DND-41 (cell line): ENCODE data around the gene IFI6.

Experiments used
- ATAC-seq: fragments of 200-7000 bp; cut with Tn5 transposase; 3 replicates; pipeline ENCODE4 v1.9.1; 2021; ENCODE audit warnings: low read depth; ENCODE audit not compliant: insufficient read depth
- DNase-seq: peaks from one replicate; pipeline ENCODE4 v3.0.0-alpha.2; 2020
- H2AFZ ChIP-seq: 2 replicates; pipeline ENCODE4 v1.6.0; 2012; ENCODE audit warnings: low read depth, low read length
- H3K27ac ChIP-seq: 2 replicates; pipeline ENCODE4 v1.5.1; 2012; ENCODE audit warnings: low read length, inconsistent platforms
- H3K27me3 ChIP-seq: fragments of 200-600 bp; sonication (generic); 2 replicates; pipeline ENCODE4 v1.6.0; 2012; ENCODE audit warnings: low read length, mild to moderate bottlenecking, inconsistent platforms; ENCODE audit not compliant: insufficient read depth, poor library complexity
- H3K36me3 ChIP-seq: 2 replicates; pipeline ENCODE4 v1.5.1; 2012; ENCODE audit warnings: low read length, inconsistent platforms; ENCODE audit not compliant: insufficient read depth
- H3K4me1 ChIP-seq: 2 replicates; pipeline ENCODE4 v1.5.1; 2012; ENCODE audit warnings: mild to moderate bottlenecking, low read length; ENCODE audit not compliant: insufficient read depth
- H3K4me2 ChIP-seq: 2 replicates; pipeline ENCODE4 v1.6.0; 2012; ENCODE audit warnings: mild to moderate bottlenecking, moderate library complexity, low read length, inconsistent platforms; ENCODE audit not compliant: insufficient read depth
- H3K4me3 ChIP-seq, 2 experiments: fragments of 200-600 bp in 1 of 2; shearing (Covaris generic) in 1 of 2; 2 replicates each; pipeline ENCODE4 v1.5.1; 2012 to 2016; ENCODE audit warnings: inconsistent platforms in 2 of 2, low read length in 2 of 2, mild to moderate bottlenecking in 2 of 2, low read depth in 1 of 2, moderate library complexity in 1 of 2
- H3K79me2 ChIP-seq: 2 replicates; pipeline ENCODE4 v1.6.0; 2012; ENCODE audit warnings: low read length, inconsistent platforms; ENCODE audit not compliant: insufficient read depth
- H3K9ac ChIP-seq: 2 replicates; pipeline ENCODE4 v1.6.0; 2012; ENCODE audit warnings: low read depth, mild to moderate bottlenecking, inconsistent platforms, low read length, moderate library complexity
- H3K9me3 ChIP-seq: 2 replicates; pipeline ENCODE4 v1.5.1; 2012; ENCODE audit warnings: low read length, moderate library complexity, mild to moderate bottlenecking, inconsistent platforms; ENCODE audit not compliant: insufficient read depth, severe bottlenecking
- H4K20me1 ChIP-seq: 2 replicates; pipeline ENCODE4 v1.6.0; 2012; ENCODE audit warnings: low read length; ENCODE audit not compliant: insufficient read depth
- CTCF ChIP-seq: IDR thresholded peaks from 2 replicates; pipeline ENCODE4 v1.5.1; 2012; ENCODE audit warnings: borderline replicate concordance, low read length, moderate library complexity, mild to moderate bottlenecking; ENCODE audit not compliant: poor library complexity, severe bottlenecking; ENCODE audit errors: extremely low read depth
- EZH2 ChIP-seq: IDR thresholded peaks from 3 replicates; pipeline ENCODE4 v1.6.1; 2012; ENCODE audit warnings: borderline replicate concordance, low read depth, mild to moderate bottlenecking, moderate library complexity, low read length, inconsistent platforms; ENCODE audit not compliant: severe bottlenecking

The IFI6 gene

DNA sequence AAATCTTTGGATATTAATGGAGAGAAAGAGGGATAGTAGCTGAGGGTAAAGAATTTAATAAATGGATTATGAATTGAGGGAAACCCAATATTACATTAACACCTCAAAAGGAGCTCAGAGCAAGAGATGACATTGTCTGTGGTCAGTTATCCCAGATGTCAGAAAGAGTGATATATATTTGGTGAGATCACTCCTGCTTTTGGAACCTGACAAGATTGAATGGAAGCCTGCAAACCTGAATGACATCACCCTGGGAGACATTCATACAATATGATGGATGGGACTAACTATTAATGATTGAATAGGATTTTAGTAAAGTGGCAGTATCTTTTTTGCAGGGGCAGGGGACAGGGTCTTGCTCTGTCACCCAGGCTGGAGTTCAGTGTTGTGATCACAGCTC, 6.8 kb upstream of the IFI6 start:
- H3K4me2 ChIP-seq, result no peak overlapping the region
- ATAC-seq (no peak), DNase-seq (no peak)
- TF ChIP-seq CTCF, result no peak
- no peak for TF ChIP-seq EZH2
- H3K4me3 ChIP-seq, result no peak overlapping the region
- H3K9ac ChIP-seq, result no peak overlapping the region
- no peaks in the 10 kb centered on the region for H3K79me2 ChIP-seq
- H4K20me1 ChIP-seq, result no peaks in the 10 kb centered on the region
- H3K36me3 ChIP-seq, result no peaks in the 10 kb centered on the region
- no peaks in the 10 kb centered on the region for H3K4me1 ChIP-seq
- peaks cover 22% of the 10 kb centered on the region for H3K9me3 ChIP-seq
- no peak overlapping the region for H3K27ac ChIP-seq
- no peaks in the 10 kb centered on the region for H3K27me3 ChIP-seq
- H2AFZ ChIP-seq, result no peak overlapping the region

- Histone ChIP-seq H3K79me2 (peaks cover 5% of the 10 kb centered on the region), H3K27me3 (no peaks in the 10 kb centered on the region), H3K9ac (no peak overlapping the region), H3K9me3 (peaks cover 13% of the 10 kb centered on the region), H3K4me2 (no peak overlapping the region), H2AFZ (no peak overlapping the region), H3K4me3 (no peak overlapping the region), H3K27ac (no peak overlapping the region), H4K20me1 (no peaks in the 10 kb centered on the region), H3K36me3 (no peaks in the 10 kb centered on the region), H3K4me1 (peaks cover 19% of the 10 kb centered on the region)
- TF ChIP-seq CTCF (no peak), EZH2 (no peak)
- DNase-seq, result no peak
- no peak for ATAC-seq
Observed at GRCh38 chr1:27676410-27676809, 4.4 kb upstream of the IFI6 start.

- Histone ChIP-seq H2AFZ (peak overlapping the region; percentile 85), H3K4me2 (peak overlapping the region; percentile 70)
- ATAC-seq, result no peak
Observed at GRCh38 chr1:27672750-27673112, 739 bp upstream of the IFI6 start.

More at GRCh38 chr1:27672750-27673112, 739 bp upstream of the IFI6 start:
- peak overlapping the region; percentile 26 to 69; a peak in 3 of 4 replicates for H3K4me3 ChIP-seq
- peak overlapping the region; percentile 92 for H3K27ac ChIP-seq
- peaks cover 47% of the 10 kb centered on the region for H3K4me1 ChIP-seq
- H3K9me3 ChIP-seq, result no peaks in the 10 kb centered on the region
- peaks cover 5% of the 10 kb centered on the region; the same call in 1 of the 2 replicates for H3K36me3 ChIP-seq
- TF ChIP-seq CTCF (no peak), EZH2 (no peak)
- peaks cover 25% of the 10 kb centered on the region for H3K79me2 ChIP-seq
- H4K20me1 ChIP-seq, result no peaks in the 10 kb centered on the region
- no peak for DNase-seq
- peak overlapping the region; percentile 56 for H3K9ac ChIP-seq
- H3K27me3 ChIP-seq, result no peaks in the 10 kb centered on the region
